Right renal pelvis (tissue), 4 donors: ENCODE data around the gene PRR11. TPM values are rescaled to one million over a fixed set of nuclear protein-coding genes. Genes with fewer than 3 reads are reported as not detected.
"Not testable (repeated sequence)": the region's sequence is repeated elsewhere in the genome, so short reads cannot be mapped to it uniquely, and the experiment has no call there.

Source experiments
- DNase-seq, 4 donors: peaks; one replicate each; pipeline ENCODE4 v3.0.0-alpha.2; 2013; ENCODE audit warnings: low read depth in 4 of 4, low spot score in 3 of 4, missing footprints in 1 of 4
- polyA plus RNA-seq, 4 donors: library from polyadenylated mRNA; unstranded; fragments of 120-200 nt; gene quantifications; one replicate each; pipeline ENCODE4 v1.2.1, GENCODE V29; 2013; ENCODE audit not compliant: insufficient read length in 4 of 4

The PRR11 gene
- polyA plus RNA-seq, 4 donors: 18.6 to 19.5 (median 19.1) TPM

DNA sequence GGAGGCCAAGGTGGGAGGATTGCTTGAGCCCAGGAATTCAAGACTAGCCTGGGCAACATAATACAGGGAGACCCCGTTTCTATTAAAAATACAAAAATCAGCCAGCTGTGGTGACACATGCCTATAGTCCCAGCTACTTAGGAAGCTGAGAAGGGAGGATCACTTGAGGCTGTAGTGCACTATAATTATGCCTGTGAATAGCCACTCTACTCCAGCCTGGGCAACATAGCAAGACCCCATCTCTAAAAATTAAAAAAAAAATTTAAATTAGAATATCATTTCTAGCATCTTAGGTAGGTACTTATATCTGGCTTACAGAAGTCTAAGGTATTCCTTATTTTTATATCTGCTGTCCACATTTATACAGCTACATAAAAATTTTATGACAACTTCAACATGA, 46.8 kb downstream of the PRR11 start:
- DNase-seq: no peak

GRCh38 chr17:59219370-59219769, 63.8 kb downstream of the PRR11 start:
- DNase-seq: no peak

DNA sequence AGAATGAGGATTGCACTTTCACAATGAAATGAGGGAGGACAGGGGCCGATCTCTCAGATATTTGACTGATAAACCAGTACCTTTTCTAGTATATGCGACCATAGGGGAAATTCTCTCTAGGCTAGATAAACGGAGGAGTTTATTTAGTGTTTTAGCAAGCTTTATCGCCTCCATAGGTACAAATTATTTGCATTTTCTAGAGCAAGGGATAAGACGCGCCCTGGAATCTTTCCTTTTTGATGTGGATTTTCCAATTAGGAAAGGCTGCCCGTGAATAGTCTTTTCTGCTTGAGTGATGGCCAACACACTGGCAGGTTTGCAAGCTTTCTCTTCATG, 64.4 kb downstream of the PRR11 start:
- DNase-seq: peak in 1 of 4 donors; percentile 26

DNA sequence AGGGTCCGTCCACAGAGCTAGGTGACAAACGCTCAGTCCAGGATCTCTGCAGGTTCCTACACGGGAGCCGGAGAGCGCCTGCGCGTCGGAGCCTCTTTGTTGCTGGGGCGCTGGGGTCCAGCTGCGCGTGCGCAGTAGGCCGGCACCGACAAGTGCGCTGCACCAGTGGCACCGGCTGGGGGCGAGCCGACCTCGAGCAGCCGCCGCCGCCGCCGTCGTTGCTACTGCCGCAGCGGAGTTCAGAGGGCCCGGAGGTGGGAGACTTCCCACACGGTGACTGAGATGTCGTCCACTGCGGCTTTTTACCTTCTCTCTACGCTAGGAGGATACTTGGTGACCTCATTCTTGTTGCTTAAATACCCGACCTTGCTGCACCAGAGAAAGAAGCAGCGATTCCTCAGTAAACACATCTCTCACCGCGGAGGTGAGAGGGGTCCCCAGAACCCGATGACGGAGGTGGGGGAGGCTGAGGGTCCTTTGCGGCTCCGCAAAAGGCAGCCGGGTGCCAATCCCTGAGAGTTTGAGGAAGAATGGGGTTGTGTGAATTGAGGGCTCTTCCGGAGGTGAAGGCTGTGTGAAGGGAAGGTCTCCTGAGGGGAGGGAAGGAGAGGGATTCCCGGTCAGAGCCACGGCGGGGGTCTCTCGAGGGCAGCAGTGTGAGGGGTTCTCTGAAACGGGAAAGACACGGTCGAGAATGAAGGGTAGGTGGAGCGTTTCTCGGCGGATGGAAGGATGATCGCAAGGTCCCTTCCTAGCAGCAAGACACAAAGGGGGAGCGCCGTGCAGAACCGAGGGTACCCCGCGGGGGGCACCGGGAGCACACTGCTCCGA, 65.0 kb downstream of the PRR11 start, which contains the start of gene GDPD1:
GDPD1 (plus strand) TSS at position 184 of the 831 bp plus-strand sequence; CDS start at position 283, 99 bp downstream.
- DNase-seq: peak; percentile 88 to 93 (median 88)

GRCh38 chr17:59221159-59221847, 65.8 kb downstream of the PRR11 start:
- DNase-seq: peak; percentile 3 to 23 (median 10)

GRCh38 chr17:59223813-59224212, 68.3 kb downstream of the PRR11 start:
- DNase-seq: no peak

GRCh38 chr17:59228588-59228987, 73.0 kb downstream of the PRR11 start:
- DNase-seq: not testable (repeated sequence)

DNA sequence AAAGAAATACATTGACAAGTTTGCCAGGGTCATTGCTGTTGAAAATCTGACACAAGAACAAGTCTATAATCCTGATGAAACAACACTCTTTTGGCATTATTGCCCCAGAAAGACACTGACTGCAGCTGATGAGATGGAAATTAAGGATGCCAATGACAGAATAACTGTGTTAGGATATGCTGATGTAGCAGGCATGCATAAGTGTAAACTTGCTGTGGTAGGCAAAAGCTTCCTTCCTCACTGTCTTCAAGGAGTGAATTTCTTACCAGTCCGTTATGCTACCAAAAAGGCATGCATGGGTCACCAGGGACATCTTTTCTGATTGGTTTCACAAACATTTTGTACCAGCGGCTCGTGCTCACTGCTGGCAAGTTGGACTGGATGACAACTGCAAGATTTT, 75.2 kb downstream of the PRR11 start:
- DNase-seq: no peak

DNA sequence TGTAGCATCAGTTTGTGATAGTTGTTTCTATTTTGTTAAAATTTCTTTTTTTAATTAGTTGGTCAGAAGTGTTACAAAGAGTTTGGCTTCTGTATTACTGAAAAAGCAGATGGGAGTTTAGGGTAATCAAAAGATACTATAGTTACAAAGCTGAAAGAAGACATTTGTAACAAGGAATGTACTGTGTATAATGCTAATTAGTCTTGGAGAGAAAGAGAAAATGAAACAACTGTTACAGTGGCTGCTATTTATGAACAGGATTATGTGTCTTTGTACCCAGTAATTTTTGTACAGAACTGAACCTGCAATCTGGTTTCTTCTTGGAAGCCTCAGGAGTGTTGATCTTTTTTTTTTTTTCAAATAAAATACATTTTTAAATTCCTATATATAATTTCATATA, 79.1 kb downstream of the PRR11 start:
- no peak for DNase-seq

GRCh38 chr17:59238906-59239305, 83.4 kb downstream of the PRR11 start:
- DNase-seq: no peak

GRCh38 chr17:59244081-59244480, 88.5 kb downstream of the PRR11 start:
- no peak for DNase-seq

Other genes with a start within 250 kb of the PRR11 start
- 10 to 100 TPM; 25.9 to 33.0 (median 28.6) TPM for gene TRIM37, start 48.9 kb upstream of the PRR11 start, polyA plus RNA-seq
- 10 to 100 TPM; 70.6 to 91.9 (median 86.6) TPM for gene SKA2, start 560 bp upstream of the PRR11 start, polyA plus RNA-seq
- 10 to 100 TPM; 21.8 to 26.3 (median 25.2) TPM for gene SMG8, start 54.3 kb downstream of the PRR11 start, polyA plus RNA-seq
- gene GDPD1, start 64.8 kb downstream of the PRR11 start, polyA plus RNA-seq: 10 to 100 TPM in 3 of 4 donors, 1 to 10 TPM in 1; 9.6 to 10.6 (median 10.4) TPM
- 10 to 100 TPM; 28.2 to 40.4 (median 36.0) TPM for gene YPEL2, start 175.9 kb downstream of the PRR11 start, polyA plus RNA-seq